DND-41 (cell line): ENCODE data around the gene BCAS3.

ENCODE experiments used
- CTCF ChIP-seq: IDR thresholded peaks from 2 replicates; pipeline ENCODE4 v1.5.1; 2012; ENCODE audit warnings: borderline replicate concordance, low read length, moderate library complexity, mild to moderate bottlenecking; ENCODE audit not compliant: poor library complexity, severe bottlenecking; ENCODE audit errors: extremely low read depth
- EZH2 ChIP-seq: IDR thresholded peaks from 3 replicates; pipeline ENCODE4 v1.6.1; 2012; ENCODE audit warnings: borderline replicate concordance, low read depth, mild to moderate bottlenecking, moderate library complexity, low read length, inconsistent platforms; ENCODE audit not compliant: severe bottlenecking

GRCh38 chr17:61126473-61127249 is 449.0 kb downstream of the BCAS3 start:
- TF ChIP-seq CTCF (no peak), EZH2 (no peak)
